ENCODE results near the gene PRSS53. TPM values are rescaled to one million over a fixed set of nuclear protein-coding genes. Genes with fewer than 3 reads are reported as not detected.

The PRSS53 gene
- total RNA-seq, 1 donor from 2014 or later: 7.5 TPM

- Histone ChIP-seq H3K36me3 (peaks cover 58 to 76% of the 10 kb centered on the region in 2 donors), H3K9me3 (no peaks in the 10 kb centered on the region), H3K27me3 (no peaks in the 10 kb centered on the region), H3K4me1 (peaks cover 3 to 10% of the 10 kb centered on the region in 2 donors), H3K27ac (no peak overlapping the region), H3K4me3 (no peak overlapping the region)
- DNase-seq (ENCODE audit: low spot score in 2 of 2): no peak
- intact Hi-C loops (cut with DNase I): no loop called here
- TF ChIP-seq CTCF (IDR thresholded peaks at IDR 0.05): no peak
These were observed 49.8 kb downstream of the PRSS53 start for GRCh38 chr16:31038993-31039392.

- TF ChIP-seq CTCF (IDR thresholded peaks at IDR 0.05): no peak
- H3K36me3 ChIP-seq: peaks cover 48 to 57% of the 10 kb centered on the region in 2 donors
- intact Hi-C loops (cut with DNase I): no loop called here
- H3K27ac ChIP-seq: no peak overlapping the region
- H3K4me1 ChIP-seq: peaks cover 3 to 10% of the 10 kb centered on the region in 2 donors
- no peak overlapping the region for H3K4me3 ChIP-seq
- DNase-seq (ENCODE audit: low spot score in 2 of 2): no peak
- no peaks in the 10 kb centered on the region for H3K27me3 ChIP-seq
- no peaks in the 10 kb centered on the region for H3K9me3 ChIP-seq
These were observed 52.1 kb downstream of the PRSS53 start for GRCh38 chr16:31036691-31037090.

GRCh38 chr16:31033709-31034492, 54.8 kb downstream of the PRSS53 start:
- H3K4me1 ChIP-seq: peaks cover 3 to 10% of the 10 kb centered on the region in 2 donors

More at GRCh38 chr16:31033709-31034492, 54.8 kb downstream of the PRSS53 start:
- H3K36me3 ChIP-seq: peaks cover 23 to 33% of the 10 kb centered on the region in 2 donors
- H3K9me3 ChIP-seq: no peaks in the 10 kb centered on the region
- peak overlapping the region; percentile 92 to 99 for H3K27ac ChIP-seq
- intact Hi-C loops (cut with DNase I): loop anchor here (1.0 kb wide), 5 partner anchors 37 to 108 kb away; partner anchors contain the start of genes HSD3B7, VKORC1, ZNF646 and ZNF668
- H3K4me3 ChIP-seq: peak overlapping the region; percentile 83 to 99
- DNase-seq (ENCODE audit: low spot score in 2 of 2): peak; percentile 65 to 95
- TF ChIP-seq CTCF (IDR thresholded peaks at IDR 0.05): no peak
- H3K27me3 ChIP-seq: no peaks in the 10 kb centered on the region

Other genes with a start within 250 kb of the PRSS53 start
- 46.2 TPM for gene BCL7C, start 194.9 kb downstream of the PRSS53 start, total RNA-seq
- gene CTF1, start 192.3 kb downstream of the PRSS53 start, total RNA-seq: 0.21 TPM
- 66.9 TPM for gene FBXL19, start 165.4 kb downstream of the PRSS53 start, total RNA-seq
- gene ORAI3, start 139.9 kb downstream of the PRSS53 start, total RNA-seq: 39.0 TPM
- gene SETD1A, start 131.2 kb downstream of the PRSS53 start, total RNA-seq: 8.3 TPM
- gene HSD3B7, start 103.7 kb downstream of the PRSS53 start, total RNA-seq: 35.2 TPM
- 2.0 TPM for gene STX1B, start 78.3 kb downstream of the PRSS53 start, total RNA-seq
- 79.1 TPM for gene STX4, start 55.4 kb downstream of the PRSS53 start, total RNA-seq
- gene ZNF668, start 14.7 kb downstream of the PRSS53 start, total RNA-seq: 12.2 TPM
- gene ZNF646, start 14.5 kb downstream of the PRSS53 start, total RNA-seq: 11.6 TPM
- 227 TPM for gene VKORC1, start 5.9 kb upstream of the PRSS53 start, total RNA-seq
- gene BCKDK, start 19.4 kb upstream of the PRSS53 start, total RNA-seq: 85.8 TPM
- 113 TPM for gene KAT8, start 28.7 kb upstream of the PRSS53 start, total RNA-seq
- gene PRSS8, start 46.8 kb upstream of the PRSS53 start, total RNA-seq: not detected
- gene PRSS36, start 61.1 kb upstream of the PRSS53 start, total RNA-seq: 1.4 TPM
- gene FUS, start 91.2 kb upstream of the PRSS53 start, total RNA-seq: 166 TPM
- 21.1 TPM for gene PYCARD, start 113.8 kb upstream of the PRSS53 start, total RNA-seq
- not detected for gene TRIM72, start 125.2 kb upstream of the PRSS53 start, total RNA-seq
- not detected for gene PYDC1, start 128.2 kb upstream of the PRSS53 start, total RNA-seq
- gene ITGAM, start 171.0 kb upstream of the PRSS53 start, total RNA-seq: 19.1 TPM

All from ascending aorta (tissue), 2 donors.